Hindlimb muscle (tissue), 1 donor: ENCODE measurements around the gene TCEANC. TPM values are rescaled to one million over a fixed set of nuclear protein-coding genes. Genes with fewer than 3 reads are reported as not detected.
"Not testable (repeated sequence)": the region's sequence is repeated elsewhere in the genome, so short reads cannot be mapped to it uniquely, and the experiment has no call there.

ENCODE experiments used
- DNase-seq: peaks from one replicate; pipeline ENCODE4 v3.0.0-alpha.2; 2013
- polyA plus RNA-seq: library from polyadenylated mRNA; unstranded; fragments of 120-200 nt; gene quantifications from one replicate; pipeline ENCODE4 v1.2.1, GENCODE V29; 2013; ENCODE audit not compliant: insufficient read length

TCEANC gene, protein sequence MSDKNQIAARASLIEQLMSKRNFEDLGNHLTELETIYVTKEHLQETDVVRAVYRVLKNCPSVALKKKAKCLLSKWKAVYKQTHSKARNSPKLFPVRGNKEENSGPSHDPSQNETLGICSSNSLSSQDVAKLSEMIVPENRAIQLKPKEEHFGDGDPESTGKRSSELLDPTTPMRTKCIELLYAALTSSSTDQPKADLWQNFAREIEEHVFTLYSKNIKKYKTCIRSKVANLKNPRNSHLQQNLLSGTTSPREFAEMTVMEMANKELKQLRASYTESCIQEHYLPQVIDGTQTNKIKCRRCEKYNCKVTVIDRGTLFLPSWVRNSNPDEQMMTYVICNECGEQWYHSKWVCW
- polyA plus RNA-seq = 4.2 TPM

- DNase-seq = peak; percentile 92
Measured at GRCh38 chrX:13652850-13653693, at the start of gene TCEANC. Gene TCEANC, plus strand, starts transcription at chrX:13653141. Its CDS starts 9,368 bp downstream, at chrX:13662509.

DNA sequence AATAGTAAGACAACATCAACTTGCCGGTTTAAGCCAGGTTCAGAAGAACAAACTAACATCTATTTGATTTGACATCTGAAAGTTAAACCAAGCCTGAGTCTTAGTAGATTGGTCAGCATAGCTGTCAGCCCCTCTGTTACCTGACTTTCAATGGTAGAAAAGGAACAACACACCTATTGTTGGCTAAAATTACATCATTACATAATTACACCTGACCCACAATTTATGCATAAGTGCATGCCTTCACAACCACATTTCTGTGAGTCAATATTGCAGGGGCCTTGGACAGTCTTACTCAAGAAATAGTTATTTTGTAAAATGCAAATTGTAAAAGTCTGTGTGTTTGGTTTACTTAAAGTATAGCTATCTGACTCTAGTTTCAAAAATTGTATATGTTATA lies 47.3 kb upstream of the TCEANC start:
- DNase-seq = no peak

- DNase-seq = no peak
Measured at GRCh38 chrX:13607331-13607995, 45.5 kb upstream of the TCEANC start.

DNA sequence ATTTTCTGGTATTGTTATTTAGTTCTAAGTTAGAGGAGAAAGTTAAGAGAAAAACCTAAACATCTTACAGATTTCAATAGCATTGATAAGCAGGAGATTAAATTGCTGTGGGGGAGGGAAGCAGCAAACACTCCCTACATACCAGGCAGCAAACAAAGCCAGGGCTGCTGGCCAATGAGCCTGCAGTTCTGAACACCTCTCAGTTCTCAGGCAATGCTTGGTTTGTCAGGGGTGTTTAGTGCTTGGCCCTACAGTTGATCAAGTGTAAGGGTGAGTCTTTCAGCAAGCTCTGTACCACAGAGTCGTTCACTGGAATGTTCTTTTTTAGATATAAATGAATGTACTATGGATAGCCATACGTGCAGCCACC lies 45.0 kb upstream of the TCEANC start:
- no peak for DNase-seq

DNA sequence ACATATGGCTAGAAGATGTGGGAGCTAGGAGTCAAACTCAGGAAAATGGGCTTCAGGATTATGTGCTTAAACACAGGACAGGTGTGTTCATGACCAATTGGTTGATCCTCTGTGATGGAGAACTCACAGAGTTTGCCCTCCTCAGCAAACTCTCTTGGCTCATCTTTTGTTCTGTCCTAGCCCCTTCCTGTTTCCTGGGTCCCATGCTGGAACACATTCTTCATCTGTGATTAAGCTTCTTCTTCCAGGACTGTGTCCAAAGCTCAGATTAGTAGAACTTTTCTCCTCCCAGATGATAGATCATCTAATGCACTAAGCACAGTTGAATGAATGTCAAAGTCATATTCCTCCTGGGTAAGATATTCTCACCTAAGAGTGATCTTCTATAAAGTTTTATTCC lies 38.8 kb upstream of the TCEANC start:
- DNase-seq = no peak

GRCh38 chrX:13620207-13620606 lies 32.7 kb upstream of the TCEANC start:
- DNase-seq = no peak

- peak; percentile 18 for DNase-seq
Measured at GRCh38 chrX:13622401-13622964, 30.5 kb upstream of the TCEANC start.

GRCh38 chrX:13627306-13627705 lies 25.6 kb upstream of the TCEANC start:
- no peak for DNase-seq

DNA sequence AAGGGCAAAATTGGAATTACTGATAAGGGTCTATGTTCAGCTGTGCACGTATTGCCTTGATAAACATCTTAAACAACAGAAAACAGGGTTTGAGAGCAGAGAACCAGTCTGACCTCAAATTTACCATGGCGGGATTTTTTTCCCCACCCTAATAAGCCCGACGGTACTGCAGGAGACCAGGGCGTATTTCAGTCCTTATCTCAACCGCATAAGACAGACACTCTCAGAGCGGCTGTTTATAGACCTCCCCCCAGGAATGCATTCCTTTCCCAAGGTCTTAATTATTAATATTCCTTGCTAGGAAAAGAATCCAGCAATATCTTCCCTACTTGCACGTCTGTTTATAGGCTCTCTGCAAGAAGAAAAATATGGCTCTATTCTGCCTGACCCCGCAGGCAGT lies 15.7 kb upstream of the TCEANC start:
- DNase-seq = not testable (repeated sequence)

DNA sequence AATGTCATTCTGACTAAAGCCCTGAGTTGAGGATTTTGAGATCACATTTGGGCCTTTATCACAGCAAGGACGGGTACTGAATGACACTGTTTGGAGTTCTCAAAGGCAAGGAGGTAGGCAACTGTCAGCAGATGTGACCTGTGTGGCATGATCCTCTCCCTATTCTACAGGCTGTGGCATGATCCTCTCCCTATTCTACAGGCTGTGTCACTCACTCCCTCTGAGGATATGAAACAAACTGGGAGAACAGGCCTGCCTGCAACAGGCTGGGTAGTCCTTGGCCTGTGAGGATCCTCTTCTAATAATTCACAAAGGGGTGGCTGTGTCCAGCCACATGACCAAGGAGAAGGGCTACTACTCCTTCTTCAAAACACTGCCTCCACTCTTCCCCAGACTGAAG lies 14.9 kb upstream of the TCEANC start:
- no peak for DNase-seq

GRCh38 chrX:13638826-13639225 lies 14.1 kb upstream of the TCEANC start:
- no peak for DNase-seq

GRCh38 chrX:13641684-13642083 lies 11.3 kb upstream of the TCEANC start:
- not testable (repeated sequence) for DNase-seq

GRCh38 chrX:13645464-13646153 lies 7.3 kb upstream of the TCEANC start:
- DNase-seq = no peak

DNA sequence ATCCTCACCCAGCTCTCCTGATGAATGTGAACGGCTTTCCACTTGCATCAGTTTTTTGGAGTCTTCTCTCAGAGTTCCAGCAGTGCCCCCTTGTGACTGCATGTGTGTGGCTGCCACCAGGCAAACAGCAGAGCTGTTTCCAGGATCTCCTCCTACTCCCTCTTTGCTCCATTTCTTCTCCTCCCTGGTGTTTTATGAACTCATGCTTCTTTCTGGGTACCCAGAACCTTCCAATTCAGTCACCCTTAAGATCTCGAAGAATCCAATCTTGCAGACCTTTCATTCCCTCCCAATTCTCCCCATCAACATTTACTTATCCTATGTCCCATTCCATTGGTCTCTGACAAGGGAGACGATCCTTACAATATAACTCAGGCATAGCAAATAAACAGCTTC lies 6.8 kb upstream of the TCEANC start:
- DNase-seq = peak; percentile 64

- peak; percentile 48 for DNase-seq
Measured at GRCh38 chrX:13647709-13648212, 5.2 kb upstream of the TCEANC start.

- DNase-seq = not testable (repeated sequence)
Measured at GRCh38 chrX:13648336-13648735, 4.6 kb upstream of the TCEANC start.

DNA sequence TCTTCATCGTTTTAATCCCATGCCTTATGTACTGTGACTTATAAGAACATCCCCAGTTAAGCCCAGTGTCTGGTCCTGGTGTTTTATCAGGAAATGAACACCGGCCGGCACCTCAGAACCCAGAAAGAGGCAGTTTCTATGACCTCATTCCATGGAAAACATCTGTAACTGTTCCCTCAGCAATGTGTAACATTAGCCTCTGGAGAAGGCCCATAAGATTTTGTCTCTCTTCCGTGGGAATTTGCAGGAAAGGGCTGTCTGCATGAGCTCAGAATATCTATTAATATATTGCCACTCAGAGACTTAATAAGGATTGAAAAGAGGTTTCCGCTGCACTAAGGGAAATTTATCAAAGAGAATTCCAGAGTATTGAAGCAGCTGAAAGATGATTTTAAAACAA lies 3.1 kb upstream of the TCEANC start:
- peak; percentile 49 for DNase-seq

DNA sequence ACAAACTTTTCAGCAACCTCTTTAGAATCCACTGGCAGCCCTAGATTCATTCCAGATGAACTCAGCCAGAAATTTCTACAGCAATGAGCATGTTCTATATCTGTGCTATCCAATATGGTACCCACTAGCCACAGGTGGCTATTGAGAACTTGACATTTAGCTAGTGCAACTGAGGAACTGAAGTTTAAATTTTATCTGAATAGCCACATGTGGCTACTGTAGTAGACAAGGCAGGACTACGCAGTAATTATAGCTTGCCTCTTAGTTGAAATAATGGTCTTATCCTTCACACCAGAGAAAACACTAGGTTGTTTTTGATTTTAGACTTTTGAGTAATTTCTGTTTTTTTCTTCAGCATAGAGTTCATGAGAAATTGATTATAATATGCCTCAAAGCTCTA lies 2.6 kb upstream of the TCEANC start:
- no peak for DNase-seq

GRCh38 chrX:13651150-13651549 lies 1.8 kb upstream of the TCEANC start:
- DNase-seq = no peak

DNA sequence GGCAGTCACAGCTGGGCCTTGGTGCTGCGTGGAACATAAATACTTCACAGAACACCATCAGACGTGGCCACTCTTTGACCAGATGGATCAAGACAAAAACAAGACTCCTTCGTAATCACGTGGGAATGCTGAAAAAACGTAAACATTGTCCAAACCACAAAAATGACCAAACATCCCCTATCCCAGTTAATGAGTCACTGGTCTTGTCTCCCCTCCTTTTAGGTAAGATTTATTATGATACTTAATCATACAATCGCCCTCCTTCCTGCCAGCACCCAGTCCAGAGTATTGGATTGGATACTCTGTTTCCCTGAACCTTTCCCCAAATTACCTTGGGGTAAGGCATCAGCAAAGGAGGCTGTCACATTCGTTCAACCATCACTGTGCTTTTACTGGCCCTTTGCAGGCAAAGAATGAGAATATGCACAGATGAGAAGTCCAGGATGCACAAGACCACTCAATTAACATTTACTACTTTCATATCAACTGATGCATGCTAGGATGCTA lies 601 bp upstream of the TCEANC start:
- no peak for DNase-seq

- no peak for DNase-seq
Measured at GRCh38 chrX:13654116-13654515, 1.2 kb downstream of the TCEANC start.

DNA sequence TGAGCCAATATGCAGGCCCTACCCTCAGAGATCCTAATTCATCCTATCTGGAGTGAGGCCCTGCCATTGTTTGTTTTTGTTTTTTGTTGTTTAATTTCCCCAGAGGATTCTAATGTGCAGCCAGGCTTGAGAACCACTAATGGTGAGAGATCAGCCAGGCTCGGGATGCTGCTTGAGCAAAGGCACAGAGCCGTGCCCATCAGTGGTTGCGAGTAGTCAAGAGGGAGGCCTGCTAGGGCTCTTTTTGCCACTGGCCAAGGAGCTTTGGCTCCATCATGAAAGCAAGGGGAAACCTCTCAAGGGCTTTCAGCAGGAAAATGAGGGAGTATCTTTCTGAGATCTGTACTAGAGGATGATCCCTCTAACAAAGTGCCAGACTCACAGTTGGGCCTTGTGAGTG lies 2.7 kb downstream of the TCEANC start:
- DNase-seq = no peak
